ENCODE measurements around the gene ZNF317.

DNA sequence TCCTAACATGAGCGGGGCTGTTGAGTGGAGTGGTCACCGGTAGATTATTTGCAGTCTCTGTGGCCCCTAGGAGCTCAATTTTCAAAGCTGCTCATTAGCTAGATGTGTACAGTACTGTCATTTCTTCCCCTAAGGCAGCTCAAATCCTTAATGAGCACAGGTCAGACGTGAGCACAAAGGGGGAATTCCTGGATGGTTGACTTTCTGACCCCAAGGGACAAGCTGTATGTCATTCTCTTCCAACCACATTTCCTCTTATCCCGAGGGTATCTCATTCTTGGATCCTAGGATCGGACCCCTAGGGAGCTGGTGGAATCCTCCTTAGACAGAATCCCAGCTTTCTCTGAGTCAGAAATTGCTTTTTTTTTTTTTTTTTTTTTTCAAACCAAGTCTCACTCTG is 7.8 kb upstream of the ZNF317 start:
- TF ChIP-seq CTCF (conservative IDR thresholded peaks at IDR 0.05; ENCODE audit: low read length) (no peak), EZH2phosphoT487 (IDR thresholded peaks at IDR 0.05; ENCODE audit: borderline replicate concordance, low read depth, low read length) (no peak)
